ENCODE data around the gene NKX1-2. TPM values are rescaled to one million over a fixed set of nuclear protein-coding genes. Genes with fewer than 3 reads are reported as not detected.

The NKX1-2 gene
- total and polyA plus RNA-seq, 2 of the 8 experiments (the other 6 are each of a cell fraction or from before 2014, with no cell fraction given) = 12.7 to 34.9 TPM

- TF ChIP-seq ATF3 (IDR thresholded peaks at IDR 0.05; ENCODE audit: insufficient read depth, low read depth, low read length) = no peak
- TF ChIP-seq NRF1 (IDR thresholded peaks at IDR 0.05; ENCODE audit: low read depth, low read length) = no peak
- no peak for TF ChIP-seq GABPA (IDR thresholded peaks at IDR 0.05; ENCODE audit: borderline replicate concordance, insufficient read depth, low read length)
Measured at GRCh38 chr10:124423813-124424212, 26.0 kb downstream of the NKX1-2 start (continued).

Data from H1 (cell line).